ENCODE results near the gene BRMS1L.
"Not testable (repeated sequence)": the region's sequence is repeated elsewhere in the genome, so short reads cannot be mapped to it uniquely, and the experiment has no call there.

Gene BRMS1L, protein sequence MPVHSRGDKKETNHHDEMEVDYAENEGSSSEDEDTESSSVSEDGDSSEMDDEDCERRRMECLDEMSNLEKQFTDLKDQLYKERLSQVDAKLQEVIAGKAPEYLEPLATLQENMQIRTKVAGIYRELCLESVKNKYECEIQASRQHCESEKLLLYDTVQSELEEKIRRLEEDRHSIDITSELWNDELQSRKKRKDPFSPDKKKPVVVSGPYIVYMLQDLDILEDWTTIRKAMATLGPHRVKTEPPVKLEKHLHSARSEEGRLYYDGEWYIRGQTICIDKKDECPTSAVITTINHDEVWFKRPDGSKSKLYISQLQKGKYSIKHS

DNA sequence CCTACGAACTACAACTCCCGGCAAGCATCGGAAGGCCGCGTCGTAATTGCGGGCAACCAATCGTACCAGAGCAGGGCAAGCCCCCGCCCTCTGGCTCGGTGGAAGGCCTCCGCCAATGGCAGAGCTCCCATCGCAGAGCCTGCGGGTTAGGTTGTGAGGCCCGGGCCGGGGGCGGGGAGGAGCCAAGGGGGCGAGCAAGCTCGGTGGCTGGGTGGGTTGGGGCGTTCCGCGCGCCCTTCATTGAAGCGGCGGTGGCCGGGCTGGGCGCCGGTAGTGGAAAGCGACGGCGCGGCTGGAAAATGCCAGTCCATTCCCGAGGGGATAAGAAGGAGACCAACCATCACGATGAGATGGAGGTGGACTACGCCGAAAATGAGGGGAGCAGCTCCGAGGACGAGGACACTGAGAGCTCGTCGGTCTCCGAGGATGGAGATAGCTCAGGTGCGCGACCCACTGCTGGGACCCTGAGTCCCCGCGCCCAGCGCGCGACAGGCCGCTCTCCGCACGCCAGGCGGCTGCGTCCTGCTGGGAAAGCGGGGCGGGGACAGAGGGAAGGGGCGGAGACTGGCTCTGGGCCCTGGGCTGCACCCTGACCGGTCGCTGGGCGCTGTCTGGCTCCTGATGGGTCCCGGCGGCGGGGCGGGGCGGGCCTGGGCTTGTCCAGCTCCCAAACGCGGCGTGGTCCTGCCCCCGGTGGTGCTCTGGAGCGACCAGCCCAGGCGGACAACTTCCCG, at the start of gene BRMS1L:
BRMS1L (plus strand) TSS at position 121 of the 734 bp plus-strand sequence; CDS start at position 300, 179 bp downstream.
- peak; percentile 99 for DNase-seq (ENCODE audit: low read depth)

GRCh38 chr14:35776823-35777222, 49.3 kb upstream of the BRMS1L start:
- DNase-seq (ENCODE audit: low read depth), result no peak

- DNase-seq (ENCODE audit: low read depth), result not testable (repeated sequence)
Measured at GRCh38 chr14:35777550-35777949, 48.6 kb upstream of the BRMS1L start.

GRCh38 chr14:35779368-35779767, 46.8 kb upstream of the BRMS1L start:
- DNase-seq (ENCODE audit: low read depth), result no peak

GRCh38 chr14:35783699-35784098, 42.4 kb upstream of the BRMS1L start:
- no peak for DNase-seq (ENCODE audit: low read depth)

DNA sequence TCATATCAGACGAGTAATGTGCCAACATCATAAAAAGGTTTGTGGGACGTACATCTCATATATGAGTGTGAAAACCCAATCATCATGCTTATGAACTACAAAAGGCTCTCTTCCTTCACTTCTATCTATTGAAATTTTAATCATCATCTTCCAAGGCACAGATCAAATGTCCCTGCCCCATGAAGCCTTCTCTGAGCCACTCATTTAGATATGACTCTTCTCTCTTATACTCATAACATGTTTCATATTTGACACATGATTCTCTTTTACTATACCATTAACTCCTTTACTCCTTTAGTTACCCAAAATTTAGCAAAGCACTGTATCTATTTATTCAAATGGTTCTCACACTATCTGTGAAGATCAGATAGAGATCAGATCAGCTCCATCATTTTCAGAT, 39.3 kb upstream of the BRMS1L start:
- no peak for DNase-seq (ENCODE audit: low read depth)

- peak; percentile 77 for DNase-seq (ENCODE audit: low read depth)
Measured at GRCh38 chr14:35789651-35790050, 36.5 kb upstream of the BRMS1L start.

- no peak for DNase-seq (ENCODE audit: low read depth)
Measured at GRCh38 chr14:35797796-35798195, 28.3 kb upstream of the BRMS1L start.

- no peak for DNase-seq (ENCODE audit: low read depth)
Measured at GRCh38 chr14:35806006-35806907, 19.9 kb upstream of the BRMS1L start.

DNA sequence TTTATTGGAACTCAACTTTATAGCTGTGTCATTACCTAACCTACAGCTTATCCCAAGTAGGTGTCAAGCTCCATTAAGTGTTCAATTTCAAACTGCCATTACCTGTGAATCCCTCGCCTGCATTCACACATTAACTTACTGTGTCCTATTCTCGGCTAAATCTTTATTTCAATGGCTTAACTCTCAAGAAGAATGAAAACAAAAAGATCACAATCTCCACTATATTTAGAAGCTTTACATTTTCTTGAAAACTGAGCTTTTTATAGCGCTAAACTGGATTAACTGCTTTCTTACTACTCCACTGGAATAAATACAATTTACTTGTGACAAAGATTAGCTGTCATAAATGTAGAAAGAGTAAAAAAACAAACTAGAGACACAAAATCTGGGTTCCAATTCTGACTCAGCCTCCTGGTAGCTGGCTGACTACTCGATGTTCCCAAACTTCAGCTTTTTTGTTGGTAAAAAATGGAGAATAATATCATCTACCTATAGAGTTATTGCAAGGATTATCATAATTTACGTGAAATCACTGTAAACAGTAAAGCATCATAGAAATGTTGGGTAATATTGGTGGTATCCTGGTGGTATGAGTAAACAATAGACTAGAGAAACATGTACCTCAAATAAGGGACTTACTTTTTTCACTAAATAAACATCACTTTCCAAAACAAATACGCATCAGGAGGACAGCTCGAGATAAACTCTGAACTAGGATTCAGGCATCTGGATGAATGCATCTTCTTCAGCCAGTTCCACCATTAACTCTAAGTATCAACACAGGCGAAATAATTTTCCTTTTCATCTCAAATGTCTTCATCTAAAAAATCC, 18.8 kb upstream of the BRMS1L start:
- DNase-seq (ENCODE audit: low read depth), result no peak

GRCh38 chr14:35808076-35808637, 18.0 kb upstream of the BRMS1L start:
- DNase-seq (ENCODE audit: low read depth), result no peak

DNA sequence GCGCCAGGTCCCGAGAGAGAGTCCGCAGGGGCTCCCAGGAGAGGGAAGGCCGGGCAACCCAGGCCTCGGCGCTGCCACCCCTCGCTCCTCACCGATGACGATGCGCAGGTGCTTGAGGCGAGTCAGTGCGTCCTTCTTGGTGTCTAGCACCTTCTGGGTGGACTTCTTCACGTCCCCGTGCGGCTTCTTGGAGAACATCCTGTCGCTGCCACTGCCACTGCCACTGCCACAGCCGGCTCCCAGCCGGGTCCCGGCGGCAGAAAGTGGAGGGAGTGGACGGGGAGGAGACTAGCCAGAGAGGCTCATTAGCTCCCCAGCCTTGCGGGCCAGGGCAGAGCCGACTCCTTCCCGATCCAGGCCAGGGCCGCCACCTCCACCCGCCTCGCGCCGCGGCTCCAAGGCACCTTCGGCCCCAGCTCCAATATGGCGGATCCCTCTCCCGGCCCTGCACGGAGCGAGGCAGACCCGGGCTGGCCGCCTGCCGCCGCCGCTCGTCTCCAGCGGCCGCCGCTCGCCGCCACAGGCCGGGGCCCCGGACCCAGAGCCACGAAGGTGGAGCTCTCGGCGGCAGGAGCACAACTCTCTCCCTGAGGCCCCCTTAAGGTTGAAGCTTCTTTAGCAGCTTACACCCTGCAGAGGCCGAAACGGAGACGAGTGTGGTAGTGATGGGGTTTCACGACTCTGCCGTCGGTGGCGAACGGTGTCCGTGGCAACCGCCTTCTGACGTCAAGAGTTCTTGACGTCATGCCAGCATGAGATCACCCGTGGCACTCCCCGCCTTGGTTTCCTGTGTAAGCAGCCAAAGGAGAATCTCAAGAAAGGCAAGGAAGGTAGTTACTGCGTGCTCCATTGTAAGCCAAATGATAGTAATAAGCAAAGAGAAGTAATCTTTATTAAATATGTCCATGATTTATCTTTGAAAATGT, 17.2 kb upstream of the BRMS1L start, which contains the start of gene RALGAPA1:
RALGAPA1 (minus strand) TSS at position 658 of the 926 bp plus-strand sequence; CDS start at position 198, 460 bp downstream.
- DNase-seq (ENCODE audit: low read depth), result peak; percentile 99

GRCh38 chr14:35809597-35809996, 16.5 kb upstream of the BRMS1L start:
- no peak for DNase-seq (ENCODE audit: low read depth)

DNA sequence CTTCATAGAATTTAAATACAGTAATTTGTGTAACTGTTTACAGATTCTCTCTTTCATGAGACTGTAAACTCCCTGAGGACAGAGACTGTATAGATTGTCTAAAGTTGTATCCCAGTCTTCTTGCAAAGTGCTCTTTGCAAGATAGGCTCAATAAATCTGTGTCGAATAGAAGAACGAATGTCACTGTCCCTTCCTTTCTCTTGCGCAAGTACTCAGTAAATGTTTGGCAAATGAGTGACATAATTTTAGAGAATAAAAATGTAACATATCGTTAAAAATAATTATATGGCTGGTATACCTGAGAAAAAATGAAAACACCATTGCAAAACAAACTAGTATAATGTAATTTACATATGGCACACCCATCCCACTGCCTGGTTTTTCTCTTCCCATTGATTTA, 15.2 kb upstream of the BRMS1L start:
- DNase-seq (ENCODE audit: low read depth), result no peak

- peak; percentile 41 for DNase-seq (ENCODE audit: low read depth)
Measured at GRCh38 chr14:35814371-35815005, 11.7 kb upstream of the BRMS1L start.

DNA sequence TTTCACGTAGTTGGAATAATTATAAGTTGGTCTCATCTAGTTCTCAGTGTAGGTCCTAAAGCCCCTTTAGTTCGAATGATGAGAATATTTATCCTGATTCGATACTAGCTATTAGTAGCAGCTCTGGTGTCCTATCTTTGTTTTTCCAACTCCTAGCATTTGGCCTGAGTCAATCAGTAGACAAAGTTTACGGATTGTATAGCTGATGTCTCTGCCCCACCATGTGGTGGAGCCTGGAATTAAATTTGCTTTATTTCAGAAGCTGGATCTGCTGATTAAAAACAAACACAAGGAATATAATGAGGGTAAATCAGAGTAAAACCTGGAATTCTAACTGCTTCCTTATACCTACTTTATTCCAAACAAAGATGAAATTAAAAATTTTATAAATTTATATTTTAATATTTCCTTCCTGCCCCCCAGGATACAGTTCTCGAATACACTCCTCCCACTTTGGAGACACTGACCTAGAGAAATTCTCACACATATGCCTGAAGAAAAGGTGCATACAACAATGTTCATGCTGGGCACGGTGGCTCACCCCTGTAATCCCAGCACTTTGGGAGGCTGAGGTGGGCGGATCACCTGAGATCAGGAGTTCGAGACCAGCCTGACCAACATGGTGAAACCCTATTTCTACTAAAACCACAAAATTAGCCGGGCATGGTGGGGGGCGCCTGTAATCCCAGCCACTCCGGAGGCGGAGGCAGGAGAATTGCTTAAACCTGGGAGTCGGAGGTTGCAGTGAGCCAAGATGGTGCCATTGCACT, 7.6 kb upstream of the BRMS1L start:
- peak; percentile 62 for DNase-seq (ENCODE audit: low read depth)

DNA sequence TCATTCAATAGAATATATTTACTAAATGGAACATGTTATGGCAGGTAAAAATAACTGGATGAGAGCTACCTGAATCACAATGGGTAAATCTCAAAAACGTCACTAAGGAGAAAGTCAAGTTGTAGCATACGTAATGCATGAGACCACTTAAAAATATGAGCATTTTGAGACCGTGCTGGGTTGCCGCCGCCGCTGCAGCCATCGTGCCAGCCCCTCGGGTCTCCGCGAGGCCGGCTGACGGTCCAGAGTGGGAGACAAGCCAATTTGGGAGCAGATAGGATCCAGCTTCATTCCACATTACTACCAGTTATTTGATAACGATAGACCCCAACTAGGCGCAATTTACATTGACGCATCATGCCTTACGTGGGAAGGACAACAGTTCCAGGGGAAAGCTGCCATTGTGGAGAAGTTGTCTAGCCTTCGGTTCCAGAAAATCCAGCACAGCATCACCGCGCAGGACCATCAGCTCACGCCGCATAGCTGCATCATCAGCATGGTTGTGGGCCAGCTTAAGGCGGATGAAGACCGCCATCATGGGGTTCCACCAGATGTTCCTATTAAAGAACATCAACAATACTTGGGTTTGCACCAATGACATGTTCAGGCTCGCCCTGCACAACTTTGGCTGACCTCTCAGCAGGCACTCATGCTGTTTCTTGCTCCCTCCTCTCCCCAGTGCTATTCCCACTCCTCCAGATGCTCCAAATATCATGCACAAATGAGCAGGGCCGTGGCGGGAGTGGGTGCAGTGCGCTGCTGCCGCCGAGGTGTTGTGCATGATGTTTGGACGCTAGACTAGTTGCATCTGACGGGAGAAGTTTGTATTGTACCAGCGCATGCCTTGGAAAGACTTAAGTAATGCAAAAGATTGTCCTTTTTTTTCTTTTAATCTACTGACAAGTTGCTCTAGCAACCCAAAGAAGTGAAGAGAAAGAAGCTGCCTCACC, 6.3 kb upstream of the BRMS1L start:
- DNase-seq (ENCODE audit: low read depth), result no peak

Measured in iris pigment epithelial cell (primary cell).